ENCODE results near the gene HBZ. TPM values are rescaled to one million over a fixed set of nuclear protein-coding genes. Genes with fewer than 3 reads are reported as not detected.

The HBZ gene
- total RNA-seq, 4 donors from 2014 or later, result not detected

DNA sequence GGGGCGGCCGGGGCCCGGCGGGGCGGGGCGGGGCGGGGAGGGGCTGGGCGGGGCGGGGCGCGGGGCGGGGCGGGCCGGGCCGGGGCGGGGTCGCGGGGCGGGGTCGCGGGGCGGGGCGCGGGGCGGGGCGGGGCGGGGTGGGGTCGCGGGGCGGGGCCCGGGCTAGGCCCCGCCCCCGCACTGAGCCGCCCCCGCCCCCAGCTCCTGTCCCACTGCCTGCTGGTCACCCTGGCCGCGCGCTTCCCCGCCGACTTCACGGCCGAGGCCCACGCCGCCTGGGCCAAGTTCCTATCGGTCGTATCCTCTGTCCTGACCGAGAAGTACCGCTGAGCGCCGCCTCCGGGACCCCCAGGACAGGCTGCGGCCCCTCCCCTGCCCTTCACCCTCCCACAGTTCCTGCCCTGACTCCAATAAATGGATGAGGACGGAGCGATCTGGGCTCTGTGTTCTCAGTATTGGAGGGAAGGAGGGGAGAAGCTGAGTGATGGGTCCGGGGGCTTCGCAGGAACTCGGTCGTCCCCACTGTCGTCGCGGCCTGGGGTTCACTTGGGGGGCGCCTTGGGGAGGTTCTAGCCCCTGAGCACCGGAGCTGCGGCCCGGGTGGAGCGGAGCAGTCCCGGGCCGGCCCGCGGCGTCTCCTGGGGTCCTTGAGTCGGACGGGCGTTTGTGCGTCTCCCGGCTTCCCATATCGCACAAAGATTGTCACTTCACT, 12.5 kb downstream of the HBZ start:
- intact Hi-C loops (cut with DNase I), result no loop called here
- Histone ChIP-seq H3K4me3 (replicated peaks in 1 of 3) (no peak overlapping the region), H3K9me3 (no peaks in the 10 kb centered on the region), H3K36me3 (no peaks in the 10 kb centered on the region), H3K27me3 (peaks cover 33% of the 10 kb centered on the region), H3K4me1 (peaks cover 9 to 17% of the 10 kb centered on the region in 2 donors), H3K27ac (no peak overlapping the region)
- TF ChIP-seq, protein P1, sequence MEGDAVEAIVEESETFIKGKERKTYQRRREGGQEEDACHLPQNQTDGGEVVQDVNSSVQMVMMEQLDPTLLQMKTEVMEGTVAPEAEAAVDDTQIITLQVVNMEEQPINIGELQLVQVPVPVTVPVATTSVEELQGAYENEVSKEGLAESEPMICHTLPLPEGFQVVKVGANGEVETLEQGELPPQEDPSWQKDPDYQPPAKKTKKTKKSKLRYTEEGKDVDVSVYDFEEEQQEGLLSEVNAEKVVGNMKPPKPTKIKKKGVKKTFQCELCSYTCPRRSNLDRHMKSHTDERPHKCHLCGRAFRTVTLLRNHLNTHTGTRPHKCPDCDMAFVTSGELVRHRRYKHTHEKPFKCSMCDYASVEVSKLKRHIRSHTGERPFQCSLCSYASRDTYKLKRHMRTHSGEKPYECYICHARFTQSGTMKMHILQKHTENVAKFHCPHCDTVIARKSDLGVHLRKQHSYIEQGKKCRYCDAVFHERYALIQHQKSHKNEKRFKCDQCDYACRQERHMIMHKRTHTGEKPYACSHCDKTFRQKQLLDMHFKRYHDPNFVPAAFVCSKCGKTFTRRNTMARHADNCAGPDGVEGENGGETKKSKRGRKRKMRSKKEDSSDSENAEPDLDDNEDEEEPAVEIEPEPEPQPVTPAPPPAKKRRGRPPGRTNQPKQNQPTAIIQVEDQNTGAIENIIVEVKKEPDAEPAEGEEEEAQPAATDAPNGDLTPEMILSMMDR (IDR thresholded peaks at IDR 0.05), result no peak
- TF ChIP-seq POLR2A (IDR thresholded peaks at IDR 0.05), result no peak
- whole genome bisulfite sequencing, 2 donors, result 0 to 6% methylated on average over 3 to 16 of the region's 77 CpGs
- DNase-seq, result no peak

DNA sequence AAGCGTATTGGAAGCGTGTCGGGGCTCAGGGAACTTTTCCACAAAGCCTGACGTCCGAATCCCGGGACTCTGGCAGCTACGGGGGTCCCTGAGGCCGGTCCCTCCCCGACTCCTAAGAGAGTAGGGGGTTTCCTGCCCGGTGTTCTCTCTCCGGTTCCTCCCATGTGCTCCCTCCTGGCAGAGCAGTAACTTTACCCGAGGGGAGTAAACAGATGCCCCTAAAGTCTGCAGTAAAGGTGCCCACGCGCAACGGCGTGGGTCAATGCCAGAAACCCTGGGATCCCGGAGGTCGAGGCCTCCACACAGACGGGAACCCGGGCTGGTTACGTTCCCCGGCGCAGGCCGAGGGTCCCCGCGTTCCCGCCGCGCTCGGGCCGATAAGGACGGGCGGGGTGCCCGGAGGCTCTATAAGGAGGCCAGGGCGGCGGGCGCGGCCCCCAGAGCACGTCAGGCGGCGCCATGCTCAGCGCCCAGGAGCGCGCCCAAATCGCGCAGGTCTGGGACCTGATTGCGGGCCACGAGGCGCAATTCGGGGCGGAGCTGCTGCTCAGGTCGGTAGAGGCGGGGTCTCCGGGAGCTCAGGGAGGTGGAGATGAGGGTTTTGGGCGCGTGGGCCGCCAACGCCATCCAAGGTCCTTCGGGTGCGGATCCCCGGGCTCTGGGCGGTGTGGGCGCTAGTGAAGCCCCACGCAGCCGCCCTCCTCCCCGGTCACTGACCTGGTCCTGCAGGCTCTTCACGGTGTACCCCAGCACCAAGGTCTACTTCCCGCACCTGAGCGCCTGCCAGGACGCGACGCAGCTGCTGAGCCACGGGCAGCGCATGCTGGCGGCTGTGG, 13.3 kb downstream of the HBZ start, which contains the start of gene HBM:
Gene HBM, plus strand, starts transcription at position 440 of the 836 bp plus-strand sequence. Its CDS starts 20 bp downstream, at position 460.
- Histone ChIP-seq H3K9me3 (no peaks in the 10 kb centered on the region), H3K27ac (no peak within 1 kb of the TSS), H3K27me3 (peaks cover 33% of the 10 kb centered on the region), H3K4me3 (replicated peaks in 1 of 3) (no peak within 1 kb of the TSS), H3K36me3 (no peaks in the 10 kb centered on the region), H3K4me1 (peaks cover 9 to 17% of the 10 kb centered on the region in 2 donors)
- WGBS, 2 donors, result 2 to 3% methylated on average over 14 to 32 of the region's 75 CpGs
- intact Hi-C loops (cut with DNase I), result no loop called here
- no peak for TF ChIP-seq POLR2A (IDR thresholded peaks at IDR 0.05)
- TF ChIP-seq, protein P1 (IDR thresholded peaks at IDR 0.05), result no peak
- no peak for DNase-seq

GRCh38 chr16:166375-167121, 14.1 kb downstream of the HBZ start:
- Histone ChIP-seq H3K9me3 (no peaks in the 10 kb centered on the region), H3K36me3 (no peaks in the 10 kb centered on the region), H3K27me3 (peaks cover 41% of the 10 kb centered on the region), H3K4me1 (peaks cover 9 to 17% of the 10 kb centered on the region in 2 donors), H3K27ac (no peak overlapping the region), H3K4me3 (replicated peaks in 1 of 3) (no peak overlapping the region)
- intact Hi-C loops (cut with DNase I), result no loop called here
- TF ChIP-seq POLR2A (IDR thresholded peaks at IDR 0.05), result no peak
- no peak for DNase-seq
- 5 to 6% methylated on average over 5 to 15 of the region's 45 CpGs for WGBS, 2 donors

DNA sequence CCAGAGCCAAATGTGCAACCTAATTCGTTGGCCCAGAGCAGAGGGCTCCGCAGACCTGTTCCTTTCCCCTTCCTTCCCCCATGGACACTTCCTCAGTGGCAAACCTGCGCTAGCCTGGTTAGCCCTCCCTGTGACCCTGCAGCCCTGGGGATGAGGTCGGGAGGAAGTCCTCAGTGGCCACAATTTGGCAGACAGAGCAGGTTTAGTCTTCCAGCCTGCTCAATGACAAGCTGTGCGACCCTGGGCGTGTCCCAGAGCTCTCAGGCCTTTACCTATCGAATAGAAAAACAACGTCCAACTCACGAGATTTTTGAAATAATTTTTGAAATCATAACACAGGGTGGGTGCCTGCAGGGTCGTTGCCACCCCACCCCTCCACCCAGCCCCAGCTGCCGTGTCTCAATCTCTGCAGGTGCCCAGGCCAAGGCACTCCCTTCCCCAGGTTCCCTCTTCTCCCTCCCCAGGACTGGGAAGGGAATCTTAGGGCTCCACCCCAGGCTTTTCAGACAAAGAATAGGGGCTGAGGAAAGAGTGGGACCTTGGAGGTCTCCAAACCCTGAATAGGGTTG, 14.8 kb downstream of the HBZ start:
- peaks cover 41% of the 10 kb centered on the region for H3K27me3 ChIP-seq
- no peaks in the 10 kb centered on the region for H3K36me3 ChIP-seq
- H3K4me3 ChIP-seq (replicated peaks in 1 of 3), result no peak overlapping the region
- H3K9me3 ChIP-seq, result no peaks in the 10 kb centered on the region
- H3K27ac ChIP-seq, result no peak overlapping the region
- WGBS, 2 donors, result 7 to 10% methylated on average over 9 to 11 of the region's 11 CpGs
- intact Hi-C loops (cut with DNase I), result no loop called here
- H3K4me1 ChIP-seq, result peaks cover 9 to 17% of the 10 kb centered on the region in 2 donors
- DNase-seq, result no peak
- no peak for TF ChIP-seq POLR2A (IDR thresholded peaks at IDR 0.05)
- TF ChIP-seq, protein P1 (IDR thresholded peaks at IDR 0.05), result no peak

DNA sequence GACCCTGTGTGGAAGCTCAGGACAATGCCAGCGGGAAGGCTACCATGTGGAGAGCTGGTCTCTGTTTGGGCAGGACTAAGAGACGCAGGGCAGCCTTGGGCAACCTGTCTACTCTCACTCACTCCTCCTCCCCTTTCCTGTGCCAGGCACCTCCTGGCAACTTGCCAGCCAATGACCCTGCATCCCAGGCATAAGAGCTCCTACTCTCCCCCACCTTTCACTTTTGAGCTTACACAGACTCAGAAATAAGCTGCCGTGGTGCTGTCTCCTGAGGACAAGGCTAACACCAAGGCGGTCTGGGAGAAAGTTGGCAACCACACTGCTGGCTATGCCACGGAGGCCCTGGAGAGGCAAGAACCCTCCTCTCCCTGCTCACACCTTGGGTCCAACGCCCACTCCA, 16.0 kb downstream of the HBZ start:
- Histone ChIP-seq H3K4me3 (replicated peaks in 1 of 3) (no peak overlapping the region), H3K27me3 (peaks cover 41% of the 10 kb centered on the region), H3K27ac (no peak overlapping the region), H3K36me3 (no peaks in the 10 kb centered on the region), H3K4me1 (peaks cover 9 to 17% of the 10 kb centered on the region in 2 donors), H3K9me3 (no peaks in the 10 kb centered on the region)
- no peak for DNase-seq
- 43 to 47% methylated on average over 6 of the region's 6 CpGs for WGBS, 2 donors
- TF ChIP-seq POLR2A (IDR thresholded peaks at IDR 0.05), result no peak
- TF ChIP-seq, protein P1 (IDR thresholded peaks at IDR 0.05), result no peak
- intact Hi-C loops (cut with DNase I), result no loop called here
